Ishikawa (cell line): ENCODE results near the gene PACSIN1.

Source experiments
- CEBPB ChIP-seq: IDR thresholded peaks from 2 replicates; pipeline ENCODE4 v1.6.1; 2012
- CREB1 ChIP-seq: IDR thresholded peaks from 2 replicates; pipeline ENCODE4 v1.6.1; 2012; ENCODE audit warnings: low read depth
- EGR1 ChIP-seq: IDR thresholded peaks from 2 replicates; pipeline ENCODE4 v1.6.1; 2012
- EP300 ChIP-seq: IDR thresholded peaks from 2 replicates; pipeline ENCODE4 v1.6.1; 2012; ENCODE audit warnings: borderline replicate concordance
- FOXM1 ChIP-seq: IDR thresholded peaks from 2 replicates; pipeline ENCODE4 v1.6.1; 2012; ENCODE audit warnings: low read depth, borderline replicate concordance
- MAX ChIP-seq: IDR thresholded peaks from 2 replicates; pipeline ENCODE4 v1.6.1; 2012
- NFIC ChIP-seq: IDR thresholded peaks from 2 replicates; pipeline ENCODE4 v1.6.1; 2012
- RAD21 ChIP-seq: IDR thresholded peaks from 2 replicates; pipeline ENCODE4 v1.6.1; 2012; ENCODE audit warnings: low read depth
- REST ChIP-seq: IDR thresholded peaks from 2 replicates; pipeline ENCODE4 v1.6.1; 2012; ENCODE audit warnings: low read depth, mild to moderate bottlenecking
- TAF1 ChIP-seq: IDR thresholded peaks from 2 replicates; pipeline ENCODE4 v1.6.1; 2012; ENCODE audit warnings: low read depth, mild to moderate bottlenecking
- TCF12 ChIP-seq: IDR thresholded peaks from 2 replicates; pipeline ENCODE4 v1.6.1; 2012; ENCODE audit warnings: low read depth
- TEAD4 ChIP-seq: IDR thresholded peaks from 2 replicates; pipeline ENCODE4 v1.6.1; 2012
- USF1 ChIP-seq: IDR thresholded peaks from 2 replicates; pipeline ENCODE4 v1.6.1; 2012
- YY1 ChIP-seq: IDR thresholded peaks from 2 replicates; pipeline ENCODE4 v1.6.1; 2012; ENCODE audit warnings: low read depth
- ZBTB7A ChIP-seq: IDR thresholded peaks from 2 replicates; pipeline ENCODE4 v1.6.1; 2012; ENCODE audit warnings: low read depth

The PACSIN1 gene

GRCh38 chr6:34511214-34511914 is 45.5 kb downstream of the PACSIN1 start:
- no peak for TF ChIP-seq NFIC
- no peak for TF ChIP-seq CEBPB

- no peak for TF ChIP-seq TAF1
- TF ChIP-seq CREB1 = no peak
- no peak for TF ChIP-seq TCF12
- TF ChIP-seq MAX = no peak
- TF ChIP-seq EP300 = no peak
- no peak for TF ChIP-seq CEBPB
- TF ChIP-seq FOXM1 = no peak
- no peak for TF ChIP-seq TEAD4
- no peak for TF ChIP-seq NFIC
- no peak for TF ChIP-seq ZBTB7A
- no peak for TF ChIP-seq REST
- no peak for TF ChIP-seq YY1
- TF ChIP-seq RAD21 = no peak
- no peak for TF ChIP-seq USF1
- TF ChIP-seq EGR1 = no peak
Measured at GRCh38 chr6:34511915-34512737, 46.2 kb downstream of the PACSIN1 start.

GRCh38 chr6:34512738-34513115 is 46.9 kb downstream of the PACSIN1 start:
- no peak for TF ChIP-seq TEAD4
- TF ChIP-seq EGR1 = no peak
- no peak for TF ChIP-seq REST
- TF ChIP-seq CEBPB = no peak
- TF ChIP-seq CREB1 = no peak
- TF ChIP-seq EP300 = no peak
- TF ChIP-seq USF1 = no peak
- no peak for TF ChIP-seq YY1
- TF ChIP-seq NFIC = no peak
- TF ChIP-seq ZBTB7A = no peak
- TF ChIP-seq FOXM1 = no peak
- TF ChIP-seq MAX = no peak
- TF ChIP-seq TCF12 = no peak
- no peak for TF ChIP-seq TAF1
- no peak for TF ChIP-seq RAD21

GRCh38 chr6:34513646-34514045 is 47.8 kb downstream of the PACSIN1 start:
- no peak for TF ChIP-seq USF1
- TF ChIP-seq REST = no peak
- no peak for TF ChIP-seq TCF12
- no peak for TF ChIP-seq MAX
- TF ChIP-seq NFIC = no peak
- no peak for TF ChIP-seq FOXM1
- no peak for TF ChIP-seq CEBPB
- TF ChIP-seq RAD21 = no peak
- no peak for TF ChIP-seq EP300
- TF ChIP-seq TAF1 = no peak
- no peak for TF ChIP-seq TEAD4
- no peak for TF ChIP-seq ZBTB7A
- TF ChIP-seq YY1 = no peak
- no peak for TF ChIP-seq EGR1
- no peak for TF ChIP-seq CREB1
